Caco-2 (cell line): ENCODE results near the gene SCYL1. TPM values are rescaled to one million over a fixed set of nuclear protein-coding genes. Genes with fewer than 3 reads are reported as not detected.

Experiments used
- BruUV-seq: library from RNA; stranded (reverse); fragments of 400-500 nt; replicated peaks from 2 replicates; lab custom pipeline; 2021; lab: Mats Ljungman, UMichigan
- CTCF ChIA-PET: fragments of 300-600 bp; sonication (Branson Sonifier 250); formaldehyde crosslinking; loops from one replicate; lab custom pipeline; 2022; ENCODE audit warnings: antibody characterized with exemption; lab: Charles Lee
- POLR2A ChIA-PET: fragments of 300-600 bp; sonication (Branson Sonifier 250); formaldehyde crosslinking; loops from one replicate; lab custom pipeline; 2022; ENCODE audit warnings: antibody characterized with exemption; lab: Charles Lee
- DNase-seq, 2 experiments: peaks; one replicate each; pipeline versions ENCODE4 v3.0.0 to v3.0.0-alpha.2; 2020 to 2022
- H3K27me3 ChIP-seq: replicated peaks from 2 replicates; pipeline ENCODE4 v1.6.0; 2011; ENCODE audit warnings: low read length; ENCODE audit not compliant: control insufficient read depth, insufficient read depth
- H3K36me3 ChIP-seq: 2 replicates; pipeline ENCODE4 v1.5.1; 2011; ENCODE audit warnings: low read length; ENCODE audit not compliant: control insufficient read depth, insufficient read depth
- H3K4me1 ChIP-seq: fragments of 250-450 bp; sonication (Bioruptor Pico); 2 replicates; pipeline ENCODE4 v1.5.1; 2020; ENCODE audit warnings: mild to moderate bottlenecking
- H3K4me3 ChIP-seq: 2 replicates; pipeline ENCODE4 v1.5.1; 2011; ENCODE audit warnings: low read depth, mild to moderate bottlenecking, control low read depth, low read length
- H3K9me3 ChIP-seq: fragments of 250-450 bp; sonication (Bioruptor Pico); 2 replicates; pipeline ENCODE4 v1.5.1; 2020; ENCODE audit warnings: mild to moderate bottlenecking, moderate library complexity
- H3K27ac Mint-ChIP-seq: one replicate; pipeline ENCODE4 v1.8.0; 2022; ENCODE audit warnings: mixed read lengths; ENCODE audit not compliant: unreplicated experiment
- H3K27me3 Mint-ChIP-seq: one replicate; pipeline ENCODE4 v1.8.0; 2022; ENCODE audit warnings: mixed read lengths; ENCODE audit not compliant: insufficient read depth, unreplicated experiment
- H3K36me3 Mint-ChIP-seq: one replicate; pipeline ENCODE4 v1.8.0; 2022; ENCODE audit warnings: mild to moderate bottlenecking, mixed read lengths; ENCODE audit not compliant: insufficient read depth, unreplicated experiment
- H3K4me1 Mint-ChIP-seq: one replicate; pipeline ENCODE4 v1.8.0; 2022; ENCODE audit warnings: low read depth, mixed read lengths; ENCODE audit not compliant: unreplicated experiment
- H3K4me3 Mint-ChIP-seq: one replicate; pipeline ENCODE4 v1.8.0; 2022; ENCODE audit warnings: mild to moderate bottlenecking, moderate library complexity, mixed read lengths; ENCODE audit not compliant: unreplicated experiment
- H3K9me3 Mint-ChIP-seq: one replicate; pipeline ENCODE4 v1.8.0; 2022; ENCODE audit warnings: mixed read lengths; ENCODE audit not compliant: unreplicated experiment
- CTCF ChIP-seq, 2 experiments: fragments of 200-600 bp in 1 of 2; IDR thresholded peaks; 1 replicate in 1 of 2; 2 replicates in 1 of 2; pipeline versions ENCODE4 v1.5.1 to v1.8.0; 2011 to 2022; ENCODE audit warnings: antibody characterized with exemption in 1 of 2, control low read depth in 1 of 2, inconsistent platforms in 1 of 2, low read depth in 1 of 2, low read length in 1 of 2, mild to moderate bottlenecking in 1 of 2, moderate library complexity in 1 of 2; ENCODE audit not compliant: insufficient read depth in 1 of 2, severe bottlenecking in 1 of 2, unreplicated experiment in 1 of 2
- intact Hi-C: fragments of 100-400 bp; cut with micrococcal nuclease; formaldehyde crosslinking; loops from one replicate; pipeline ENCODE4 v1.10.0; 2022; ENCODE audit not compliant: unreplicated experiment
- total RNA-seq: library from RNA; stranded (reverse); gene quantifications from 2 replicates; pipeline ENCODE4 v1.2.3, GENCODE V29; 2022

SCYL1 gene
- total RNA-seq, 1 experiment from 2014 or later, result 123 TPM

- Mint-ChIP-seq H3K27me3 (no peaks in the 10 kb centered on the region), H3K4me3 (peak overlapping the region; percentile 98), H3K9me3 (no peaks in the 10 kb centered on the region), H3K36me3 (peaks cover 60% of the 10 kb centered on the region), H3K4me1 (peaks cover 11% of the 10 kb centered on the region), H3K27ac (peak overlapping the region; percentile 72)
- intact Hi-C loops, result loop anchor here (1.0 to 2.0 kb wide), 2 partner anchors 19 to 33 kb away; no protein-coding TSS in a partner anchor
- ChIA-PET CTCF (interaction anchor here (1.1 to 2.1 kb wide), 2 partner anchors 13 to 20 kb away, joined by 3 to 11 read pairs; no protein-coding TSS in a partner anchor), POLR2A (no interaction called here)
- H3K9me3 ChIP-seq, result no peaks in the 10 kb centered on the region
- no peaks in the 10 kb centered on the region; the same call in none of the 2 replicates for H3K36me3 ChIP-seq
- no TSS peak for BruUV-seq
- H3K4me1 ChIP-seq, result peaks cover 38% of the 10 kb centered on the region
- peak overlapping the region; percentile 56 for H3K4me3 ChIP-seq
- DNase-seq, result peak; percentile 94
- TF ChIP-seq CTCF (IDR thresholded peaks at IDR 0.05; ENCODE audit: insufficient read depth in 1 of 2, low read depth in 1 of 2, low read length in 1 of 2, severe bottlenecking in 1 of 2, unreplicated experiment in 1 of 2), result peak; percentile 79 to 93
- no peaks in the 10 kb centered on the region for H3K27me3 ChIP-seq
These were observed 49.4 kb downstream of the SCYL1 start for GRCh38 chr11:65574109-65574810.

GRCh38 chr11:65574811-65575567 is 50.1 kb downstream of the SCYL1 start:
- intact Hi-C loops, result loop anchor here (1.0 to 2.0 kb wide), 2 partner anchors 18 to 32 kb away; no protein-coding TSS in a partner anchor
- POLR2A ChIA-PET, result interaction anchor here (0.6 kb wide), 2 partner anchors 16 to 274 kb away, joined by 3 to 4 read pairs; no protein-coding TSS in a partner anchor

More at GRCh38 chr11:65574811-65575567, 50.1 kb downstream of the SCYL1 start:
- H3K4me1 Mint-ChIP-seq, result peaks cover 9% of the 10 kb centered on the region
- H3K27me3 Mint-ChIP-seq, result no peaks in the 10 kb centered on the region
- Histone ChIP-seq H3K9me3 (no peaks in the 10 kb centered on the region), H3K27me3 (no peaks in the 10 kb centered on the region), H3K4me3 (peak overlapping the region; percentile 56), H3K4me1 (peaks cover 38% of the 10 kb centered on the region), H3K36me3 (no peaks in the 10 kb centered on the region; the same call in none of the 2 replicates)
- H3K36me3 Mint-ChIP-seq, result peaks cover 53% of the 10 kb centered on the region
- TF ChIP-seq CTCF (IDR thresholded peaks at IDR 0.05; ENCODE audit: insufficient read depth in 1 of 2, low read depth in 1 of 2, low read length in 1 of 2, severe bottlenecking in 1 of 2, unreplicated experiment in 1 of 2), result no peak
- H3K4me3 Mint-ChIP-seq, result peak overlapping the region; percentile 98
- BruUV-seq, result no TSS peak
- CTCF ChIA-PET, result interaction anchor here (0.9 kb wide), 1 partner anchor 19 kb away, joined by 5 read pairs; no protein-coding TSS in a partner anchor
- DNase-seq, result peak; percentile 58 to 75
- H3K27ac Mint-ChIP-seq, result peak overlapping the region; percentile 72
- H3K9me3 Mint-ChIP-seq, result no peaks in the 10 kb centered on the region
